ENCODE measurements around the gene GPR87. TPM values are rescaled to one million over a fixed set of nuclear protein-coding genes. Genes with fewer than 3 reads are reported as not detected.

The GPR87 gene
- total RNA-seq, 1 experiment from 2014 or later = 13.3 TPM

- Histone ChIP-seq H3K27me3 (ENCODE audit: low read length) (no peaks in the 10 kb centered on the region), H3K4me1 (ENCODE audit: insufficient read depth, low read length) (peaks cover 84% of the 10 kb centered on the region), H3K4me2 (ENCODE audit: low read length) (peak overlapping the region; percentile 85), H3F3A (ENCODE audit: low read length, unreplicated experiment) (peaks cover 21% of the 10 kb centered on the region), H3K9ac (ENCODE audit: low read length) (peak overlapping the region; percentile 57), H3K79me2 (ENCODE audit: low read length) (peaks cover 68% of the 10 kb centered on the region), H3K4me3 (ENCODE audit: low read length) (peak overlapping the region; percentile 62), H2AFZ (ENCODE audit: low read length) (peak overlapping the region; percentile 64), H4K20me1 (ENCODE audit: low read length) (no peaks in the 10 kb centered on the region), H3K27ac (ENCODE audit: low read length) (peak overlapping the region; percentile 95), H3K9me3 (ENCODE audit: low read length) (no peaks in the 10 kb centered on the region), H3K36me3 (ENCODE audit: low read depth, low read length) (peaks cover 7% of the 10 kb centered on the region; the same call in 1 of the 2 replicates), H3K9me2 (replicated peaks; ENCODE audit: low read length) (no peaks in the 10 kb centered on the region)
- peak; percentile 43 for TF ChIP-seq CTCF (conservative IDR thresholded peaks at IDR 0.05; ENCODE audit: low read depth, low read length)
- TF ChIP-seq EZH2phosphoT487 (IDR thresholded peaks at IDR 0.05; ENCODE audit: borderline replicate concordance, low read length) = no peak
- peak; percentile 79 for ATAC-seq
- POLR2A ChIA-PET (ENCODE audit: unreplicated experiment) = interaction anchor here (0.5 to 1.3 kb wide), 5 partner anchors 11 to 854 kb away, joined by 3 to 10 read pairs (median 3); partner anchors contain the start of gene GPR87
- peak; percentile 98 for DNase-seq
- CTCF ChIA-PET = interaction anchor here (0.5 to 1.3 kb wide), 5 partner anchors 11 to 129 kb away, joined by 3 to 16 read pairs (median 3); no protein-coding TSS in a partner anchor
- BruUV-seq (replicated peaks) = no TSS peak
- intact Hi-C loops (cut with micrococcal nuclease) = loop anchor here (1.0 to 2.0 kb wide), 5 partner anchors 11 to 129 kb away; partner anchors contain the start of gene GPR87
Measured at GRCh38 chr3:151305060-151305774, 11.4 kb downstream of the GPR87 start.

- Histone ChIP-seq H3K9ac (ENCODE audit: low read length) (peak overlapping the region; percentile 57), H3K27ac (ENCODE audit: low read length) (peak overlapping the region; percentile 95), H3K9me3 (ENCODE audit: low read length) (no peaks in the 10 kb centered on the region), H2AFZ (ENCODE audit: low read length) (no peak overlapping the region), H3K4me3 (ENCODE audit: low read length) (no peak overlapping the region), H3K27me3 (ENCODE audit: low read length) (no peaks in the 10 kb centered on the region), H3K36me3 (ENCODE audit: low read depth, low read length) (peaks cover 13% of the 10 kb centered on the region), H3K4me1 (ENCODE audit: insufficient read depth, low read length) (peaks cover 72% of the 10 kb centered on the region), H3F3A (ENCODE audit: low read length, unreplicated experiment) (peaks cover 21% of the 10 kb centered on the region), H3K79me2 (ENCODE audit: low read length) (peaks cover 57% of the 10 kb centered on the region), H3K9me2 (replicated peaks; ENCODE audit: low read length) (no peaks in the 10 kb centered on the region), H3K4me2 (ENCODE audit: low read length) (peak overlapping the region; percentile 85), H4K20me1 (ENCODE audit: low read length) (no peaks in the 10 kb centered on the region)
- ATAC-seq = no peak
- TF ChIP-seq EZH2 (IDR thresholded peaks at IDR 0.05; ENCODE audit: low read length, unreplicated experiment) (no peak), CTCF (conservative IDR thresholded peaks at IDR 0.05; ENCODE audit: low read depth, low read length) (no peak), EZH2phosphoT487 (IDR thresholded peaks at IDR 0.05; ENCODE audit: borderline replicate concordance, low read length) (no peak)
- POLR2A ChIA-PET (ENCODE audit: unreplicated experiment) = no interaction called here
- peak; percentile 45 for DNase-seq
- BruUV-seq (replicated peaks) = no TSS peak
- intact Hi-C loops (cut with micrococcal nuclease) = loop anchor here (2.0 kb wide), 1 partner anchor 121 kb away; no protein-coding TSS in a partner anchor
- CTCF ChIA-PET = no interaction called here
Measured at GRCh38 chr3:151303751-151304150, 12.9 kb downstream of the GPR87 start.

GRCh38 chr3:151301787-151302186 lies 14.8 kb downstream of the GPR87 start:
- ATAC-seq = peak; percentile 49

More at GRCh38 chr3:151301787-151302186, 14.8 kb downstream of the GPR87 start:
- Histone ChIP-seq H2AFZ (ENCODE audit: low read length) (no peak overlapping the region), H3K9me2 (replicated peaks; ENCODE audit: low read length) (no peaks in the 10 kb centered on the region), H3K79me2 (ENCODE audit: low read length) (peaks cover 39% of the 10 kb centered on the region), H3K36me3 (ENCODE audit: low read depth, low read length) (peaks cover 16% of the 10 kb centered on the region), H4K20me1 (ENCODE audit: low read length) (no peaks in the 10 kb centered on the region), H3K4me1 (ENCODE audit: insufficient read depth, low read length) (peaks cover 53% of the 10 kb centered on the region), H3K9ac (ENCODE audit: low read length) (peak overlapping the region; percentile 17), H3K27ac (ENCODE audit: low read length) (peak overlapping the region; percentile 95), H3F3A (ENCODE audit: low read length, unreplicated experiment) (peaks cover 17% of the 10 kb centered on the region), H3K9me3 (ENCODE audit: low read length) (no peaks in the 10 kb centered on the region), H3K4me3 (ENCODE audit: low read length) (peak overlapping the region; percentile 37; the same call in 1 of the 2 replicates), H3K27me3 (ENCODE audit: low read length) (no peaks in the 10 kb centered on the region), H3K4me2 (ENCODE audit: low read length) (peak overlapping the region; percentile 67)
- TF ChIP-seq CTCF (conservative IDR thresholded peaks at IDR 0.05; ENCODE audit: low read depth, low read length) (no peak), EZH2phosphoT487 (IDR thresholded peaks at IDR 0.05; ENCODE audit: borderline replicate concordance, low read length) (no peak), EZH2 (IDR thresholded peaks at IDR 0.05; ENCODE audit: low read length, unreplicated experiment) (no peak)
- BruUV-seq (replicated peaks) = no TSS peak
- intact Hi-C loops (cut with micrococcal nuclease) = loop anchor here (1.0 kb wide), 1 partner anchor 26 kb away; no protein-coding TSS in a partner anchor
- CTCF ChIA-PET = interaction anchor here (0.7 kb wide), 1 partner anchor 132 kb away, joined by 4 read pairs; no protein-coding TSS in a partner anchor
- DNase-seq = peak; percentile 89
- POLR2A ChIA-PET (ENCODE audit: unreplicated experiment) = no interaction called here
